Ectodermal cell (in vitro differentiated cells): Measurements from ENCODE around the gene FHOD3.
A peak's percentile ranks its signal among the peaks of the same experiment; 100 is the strongest.
"Not testable (repeated sequence)": the region's sequence is repeated elsewhere in the genome, so short reads cannot be mapped to it uniquely, and the experiment has no call there.

Source experiments
- H3K27ac ChIP-seq: 2 replicates; pipeline ENCODE4 v1.7.0; 2013; ENCODE audit warnings: mild to moderate bottlenecking, low read depth, low read length; ENCODE audit not compliant: insufficient read depth, poor library complexity, severe bottlenecking
- H3K27me3 ChIP-seq: 2 replicates; pipeline ENCODE4 v1.7.0; 2013; ENCODE audit warnings: mild to moderate bottlenecking, low read length; ENCODE audit not compliant: insufficient read depth, control insufficient read depth, poor library complexity, severe bottlenecking
- H3K36me3 ChIP-seq: one replicate; pipeline ENCODE4 v1.7.0; 2013; ENCODE audit warnings: low read length; ENCODE audit not compliant: control insufficient read depth, insufficient read depth
- H3K4me1 ChIP-seq: one replicate; pipeline ENCODE4 v1.7.0; 2013; ENCODE audit warnings: low read length; ENCODE audit not compliant: control insufficient read depth, insufficient read depth
- H3K4me3 ChIP-seq: 2 replicates; pipeline ENCODE4 v1.7.0; 2013; ENCODE audit warnings: low read depth, low read length, control low read depth; ENCODE audit not compliant: insufficient read depth
- H3K9me3 ChIP-seq: 2 replicates; pipeline ENCODE4 v1.7.0; 2013; ENCODE audit warnings: mild to moderate bottlenecking, low read length, moderate library complexity; ENCODE audit not compliant: control insufficient read depth
- WGBS, 2 experiments: methylation state at CpG; one replicate each; pipeline ENCODE4 v1.1.7; 2013; ENCODE audit warnings: missing lambda C conversion rate in 2 of 2; 5-methylcytosine and 5-hydroxymethylcytosine counted together

Gene FHOD3

DNA sequence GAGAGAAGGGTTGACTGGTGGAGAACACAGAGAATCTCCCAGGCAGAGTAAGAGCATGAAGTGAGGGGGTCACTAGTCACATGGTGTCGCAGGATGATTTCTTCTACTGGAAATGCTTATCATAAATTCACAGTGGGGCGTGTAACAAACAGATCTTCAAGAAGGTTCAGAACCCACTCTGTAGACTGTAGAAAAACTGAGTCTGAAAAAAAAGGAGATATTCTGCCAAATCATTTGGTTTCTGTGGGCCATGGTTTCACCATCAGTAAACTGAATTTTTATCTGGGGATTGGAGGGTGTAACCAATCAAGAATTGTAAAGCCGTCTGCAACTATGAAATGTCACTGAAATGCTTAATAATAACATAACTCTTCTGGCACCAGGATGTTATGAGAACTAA lies 516.3 kb downstream of the FHOD3 start:
- H3K36me3 ChIP-seq = peaks cover 19% of the 10 kb centered on the region
- 98% methylated on average over 3 of the region's 3 CpGs for WGBS, 2 experiments
- no peaks in the 10 kb centered on the region for H3K27me3 ChIP-seq
- peaks cover 3% of the 10 kb centered on the region for H3K4me1 ChIP-seq
- no peaks in the 10 kb centered on the region for H3K9me3 ChIP-seq
- H3K4me3 ChIP-seq = no peak overlapping the region
- no peak overlapping the region for H3K27ac ChIP-seq

DNA sequence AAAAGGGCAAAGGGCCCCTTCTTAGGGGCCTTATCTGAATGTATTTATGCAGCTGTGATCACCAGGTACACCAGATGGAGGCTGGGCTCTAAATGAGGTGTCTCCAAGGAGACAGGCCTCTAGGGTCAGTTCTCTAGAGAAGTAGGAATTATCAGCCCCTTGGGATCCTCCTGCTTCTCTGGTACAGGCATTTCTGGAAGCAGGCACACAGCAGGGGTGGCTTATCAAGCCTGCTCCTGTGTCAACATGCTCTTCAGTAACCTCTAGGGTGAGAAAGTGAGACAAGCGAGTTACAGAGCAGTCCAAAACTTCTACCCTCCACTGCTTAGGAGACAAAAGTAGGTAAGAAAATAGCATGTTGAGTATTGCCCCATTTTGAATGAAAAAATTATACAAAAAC lies 517.5 kb downstream of the FHOD3 start:
- Histone ChIP-seq H3K4me3 (no peak overlapping the region), H3K36me3 (peaks cover 19% of the 10 kb centered on the region)
- 53 to 88% methylated on average over 1 of the region's 1 CpG for WGBS, 2 experiments

DNA sequence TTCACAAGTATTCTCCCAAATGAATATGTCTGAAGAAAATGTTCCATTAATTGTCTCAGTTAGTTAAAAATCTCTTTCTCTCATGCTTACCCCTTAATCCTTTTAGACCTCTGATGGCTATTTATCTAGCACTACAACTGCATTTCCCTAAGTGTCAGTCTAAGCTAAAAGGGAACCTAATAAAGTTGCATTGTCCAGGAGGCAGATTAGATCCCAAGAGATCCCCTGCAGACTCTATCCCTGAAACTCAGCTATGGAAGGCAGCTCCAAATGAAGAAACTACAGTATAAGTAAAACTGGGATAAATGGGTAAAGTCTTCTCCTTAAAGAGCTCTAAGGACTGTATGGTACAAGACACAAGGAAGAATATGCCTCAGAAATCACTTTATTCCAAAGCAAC lies 518.6 kb downstream of the FHOD3 start:
- not testable (repeated sequence) for H3K27me3 ChIP-seq, H3K9me3 ChIP-seq, H3K4me1 ChIP-seq, H3K4me3 ChIP-seq, H3K27ac ChIP-seq
- H3K36me3 ChIP-seq = peaks cover 16% of the 10 kb centered on the region

More for the DNA sequence above, 517.5 kb downstream of the FHOD3 start:
- Histone ChIP-seq H3K9me3 (no peaks in the 10 kb centered on the region), H3K27ac (no peak overlapping the region), H3K4me1 (peaks cover 3% of the 10 kb centered on the region), H3K27me3 (no peaks in the 10 kb centered on the region)

DNA sequence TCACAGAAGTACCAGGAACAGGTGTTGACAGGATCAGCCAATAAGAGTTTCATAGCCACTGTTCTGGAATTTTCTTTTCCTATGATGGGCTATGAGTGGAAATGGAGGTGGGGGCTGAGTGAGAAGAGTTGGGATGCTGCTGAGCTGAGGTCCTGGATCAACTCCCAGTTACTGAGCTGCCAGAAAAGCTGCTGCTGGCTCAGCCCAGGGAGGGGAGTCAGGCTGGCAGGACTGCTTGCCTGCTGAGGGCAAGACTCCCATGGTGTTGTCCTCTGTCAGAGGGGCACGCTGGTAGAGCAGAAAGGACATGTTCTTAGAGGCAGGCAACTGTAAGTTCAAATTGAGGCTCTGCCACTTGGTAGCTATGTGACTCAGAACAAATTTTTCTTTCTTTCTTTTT lies 519.5 kb downstream of the FHOD3 start:
- 93 to 96% methylated on average over 1 of the region's 1 CpG for WGBS, 2 experiments
- no peak overlapping the region for H3K27ac ChIP-seq
- H3K27me3 ChIP-seq = no peaks in the 10 kb centered on the region
- H3K4me3 ChIP-seq = no peak overlapping the region
- H3K9me3 ChIP-seq = no peaks in the 10 kb centered on the region
- peaks cover 15% of the 10 kb centered on the region for H3K36me3 ChIP-seq
- H3K4me1 ChIP-seq = peaks cover 3% of the 10 kb centered on the region

DNA sequence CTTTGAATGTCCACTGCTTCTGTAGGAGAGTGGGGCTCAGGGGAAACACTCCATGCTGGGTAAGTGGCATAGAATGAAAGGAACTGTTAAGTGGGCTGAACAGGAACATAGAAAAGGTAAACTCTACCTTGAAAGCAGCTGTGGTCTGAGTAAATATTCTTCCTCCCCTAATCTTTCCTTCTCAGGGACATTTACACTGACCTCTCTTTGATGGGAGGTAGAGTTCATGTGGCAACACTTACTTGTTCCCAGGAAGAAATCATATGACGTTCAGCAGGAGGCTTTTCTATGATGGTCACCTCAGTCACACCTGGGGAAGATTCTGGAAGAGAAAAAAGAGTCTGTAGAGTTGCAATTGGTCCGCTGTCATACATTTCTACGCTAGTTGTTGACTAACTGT lies 521.1 kb downstream of the FHOD3 start:
- Histone ChIP-seq H3K36me3 (peaks cover 16% of the 10 kb centered on the region), H3K27ac (no peak overlapping the region), H3K9me3 (no peaks in the 10 kb centered on the region), H3K4me1 (peaks cover 3% of the 10 kb centered on the region), H3K4me3 (no peak overlapping the region), H3K27me3 (no peaks in the 10 kb centered on the region)
- WGBS, 2 experiments = 90 to 92% methylated on average over 3 of the region's 3 CpGs

DNA sequence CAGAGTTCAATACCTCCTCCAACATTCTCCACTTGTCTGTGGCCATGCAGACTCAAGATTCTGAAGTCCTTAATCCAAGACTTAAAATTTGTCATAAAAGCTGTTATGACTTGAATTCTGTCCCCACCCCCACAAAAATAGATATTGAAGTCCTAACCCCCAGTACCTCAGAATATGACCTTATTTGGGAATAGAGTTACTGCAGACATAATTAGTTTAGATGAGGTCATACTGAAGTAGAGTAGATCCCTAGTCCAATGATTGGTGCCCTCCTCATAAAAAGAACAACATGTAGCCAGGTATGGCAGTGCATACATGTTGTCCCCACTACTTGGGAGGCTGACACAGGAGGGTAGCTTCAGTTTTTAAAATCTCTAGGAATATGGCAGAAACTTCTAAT lies 522.1 kb downstream of the FHOD3 start:
- Histone ChIP-seq H3K9me3 (no peaks in the 10 kb centered on the region), H3K4me3 (no peak overlapping the region), H3K4me1 (peaks cover 3% of the 10 kb centered on the region), H3K27me3 (no peaks in the 10 kb centered on the region), H3K27ac (no peak overlapping the region), H3K36me3 (peaks cover 20% of the 10 kb centered on the region)

DNA sequence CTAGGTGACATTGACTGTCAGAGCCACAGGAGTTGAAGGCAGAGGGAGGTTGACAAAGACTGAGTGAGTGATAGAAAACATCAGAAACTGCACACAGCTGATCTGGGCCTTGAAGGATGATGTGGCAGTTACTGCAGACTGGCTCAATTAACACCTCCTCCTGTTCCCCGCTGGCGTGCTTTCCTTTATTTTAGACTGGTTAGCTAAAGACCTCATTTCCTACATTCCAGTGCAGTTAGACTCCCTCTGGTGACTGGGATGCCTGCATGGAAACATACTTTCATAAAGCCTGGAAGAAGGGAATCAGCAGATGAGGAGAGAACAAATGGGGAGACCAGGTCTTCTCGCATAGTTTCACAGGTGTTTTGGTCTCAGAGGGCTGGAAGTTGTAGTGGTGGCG lies 524.2 kb downstream of the FHOD3 start:
- H3K27ac ChIP-seq = no peak overlapping the region
- no peaks in the 10 kb centered on the region for H3K27me3 ChIP-seq
- H3K36me3 ChIP-seq = peaks cover 25% of the 10 kb centered on the region
- 83 to 93% methylated on average over 4 of the region's 4 CpGs for WGBS, 2 experiments
- no peak overlapping the region for H3K4me3 ChIP-seq
- no peaks in the 10 kb centered on the region for H3K4me1 ChIP-seq
- H3K9me3 ChIP-seq = no peaks in the 10 kb centered on the region

DNA sequence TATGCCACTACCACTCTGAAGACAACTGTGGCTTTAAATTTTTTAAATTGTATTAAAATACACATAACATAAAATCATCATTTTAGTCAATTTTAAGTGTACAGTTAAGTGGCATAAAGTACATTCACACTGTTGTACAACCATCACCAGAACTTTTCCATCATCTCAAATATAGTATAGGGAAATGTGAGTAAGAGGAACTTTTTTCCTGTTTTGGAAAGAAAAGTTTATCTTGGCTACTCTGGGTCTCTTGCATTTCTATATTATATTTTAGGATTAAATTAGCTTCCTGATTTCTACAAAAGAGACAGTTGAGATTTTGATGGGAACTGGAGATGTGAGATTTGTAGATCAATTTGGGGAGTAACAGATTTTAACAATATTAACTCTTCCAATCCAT lies 528.0 kb downstream of the FHOD3 start:
- peaks cover 11% of the 10 kb centered on the region for H3K36me3 ChIP-seq
- H3K9me3 ChIP-seq = no peaks in the 10 kb centered on the region
- no peak overlapping the region for H3K27ac ChIP-seq
- H3K4me1 ChIP-seq = no peaks in the 10 kb centered on the region
- H3K27me3 ChIP-seq = no peaks in the 10 kb centered on the region
- H3K4me3 ChIP-seq = no peak overlapping the region

DNA sequence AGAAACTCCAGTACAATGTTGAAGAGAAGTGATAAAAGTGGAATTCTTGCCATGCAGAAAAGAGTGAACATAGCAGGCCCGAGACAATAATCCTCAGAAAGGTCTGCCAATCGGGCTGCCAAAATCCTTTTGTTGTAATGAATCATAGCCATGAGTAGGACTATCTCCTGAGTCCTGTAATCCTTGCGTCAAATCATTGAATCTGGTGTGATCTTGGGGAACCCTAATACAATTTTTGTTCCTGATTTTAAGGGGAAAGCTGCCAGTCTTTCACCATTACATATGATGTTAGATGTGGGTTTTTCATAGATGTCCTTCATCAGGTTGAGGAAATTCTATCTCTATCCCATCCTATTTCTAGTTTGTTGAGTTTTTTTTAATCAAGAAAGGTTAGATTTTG lies 529.0 kb downstream of the FHOD3 start:
- WGBS, 2 experiments = 96 to 97% methylated on average over 3 of the region's 3 CpGs
- H3K36me3 ChIP-seq = peaks cover 11% of the 10 kb centered on the region
- H3K27me3 ChIP-seq = no peaks in the 10 kb centered on the region

DNA sequence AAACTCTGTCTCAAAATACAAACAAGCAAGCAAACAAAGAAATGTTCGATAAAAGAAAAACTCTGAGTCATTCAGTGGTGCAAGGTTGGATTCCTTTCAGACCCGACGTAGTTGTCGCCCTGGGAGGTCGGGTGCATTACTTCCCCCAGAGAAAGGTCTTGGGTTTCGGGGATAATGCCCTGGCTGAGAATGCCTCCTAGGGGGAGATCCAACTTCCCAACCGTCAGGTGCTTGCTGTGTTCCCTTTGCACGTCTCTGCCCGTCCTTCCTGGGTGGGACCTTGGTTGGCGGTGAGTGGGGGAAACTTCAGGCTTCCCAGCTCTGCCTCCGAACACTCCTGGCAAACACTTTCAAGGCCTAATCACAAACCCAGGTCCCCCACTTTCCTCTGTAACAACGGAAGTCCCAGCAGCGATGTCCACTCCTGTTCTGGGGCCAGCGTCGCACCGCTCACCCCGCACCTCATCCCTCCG lies 530.7 kb downstream of the FHOD3 start:
- H3K27me3 ChIP-seq = no peaks in the 10 kb centered on the region
- peak overlapping the region; percentile 76 for H3K27ac ChIP-seq
- peak overlapping the region; percentile 84 for H3K4me3 ChIP-seq
- 1% methylated on average over 18 of the region's 18 CpGs for WGBS, 2 experiments
- H3K36me3 ChIP-seq = peaks cover 11% of the 10 kb centered on the region
- H3K9me3 ChIP-seq = no peaks in the 10 kb centered on the region
- H3K4me1 ChIP-seq = no peaks in the 10 kb centered on the region

More for the DNA sequence above, 529.0 kb downstream of the FHOD3 start:
- no peaks in the 10 kb centered on the region for H3K9me3 ChIP-seq
- no peaks in the 10 kb centered on the region for H3K4me1 ChIP-seq
- H3K4me3 ChIP-seq = no peak overlapping the region
- H3K27ac ChIP-seq = no peak overlapping the region

DNA sequence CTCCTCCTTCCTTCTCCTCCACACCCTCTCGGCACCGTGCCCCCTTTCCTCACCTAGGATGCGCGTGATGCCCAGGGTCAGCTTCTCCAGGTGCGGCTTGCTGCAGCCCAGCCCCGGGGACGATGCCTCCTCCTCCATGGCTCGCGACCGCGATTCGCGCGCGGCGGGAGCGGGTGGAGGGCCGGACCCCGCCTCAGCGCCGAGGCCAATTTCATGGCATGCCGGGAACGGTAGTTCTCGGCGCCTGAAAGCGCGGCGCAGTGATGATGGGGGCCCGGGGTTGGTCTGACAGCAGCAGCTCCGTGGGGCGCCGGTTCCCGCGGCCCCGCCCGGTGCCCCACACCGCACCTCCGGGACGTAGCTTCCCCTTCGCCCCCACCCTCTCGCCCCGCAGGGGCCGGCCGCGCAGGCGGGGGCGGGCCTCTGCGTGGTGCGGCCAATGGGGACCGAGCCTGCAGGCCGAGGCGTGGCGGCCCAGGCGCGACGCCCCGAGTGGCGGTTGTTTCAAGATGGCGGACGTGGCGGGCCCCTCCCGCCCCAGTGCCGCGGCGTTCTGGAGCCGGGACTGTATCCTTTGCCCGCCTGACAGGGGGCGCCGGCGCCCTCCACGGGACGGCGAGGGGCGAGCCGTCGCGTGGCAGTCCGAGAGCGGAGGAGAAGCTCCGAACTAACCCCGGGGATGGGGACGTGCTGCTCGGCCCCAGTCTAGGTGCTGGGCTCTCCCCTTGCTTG lies 531.3 kb downstream of the FHOD3 start, which contains the start of the genes KIAA1328 and TPGS2:
Gene KIAA1328 (plus strand): TSS at position 498 of the 732 bp plus-strand sequence. CDS start 12 bp downstream, at position 510.
Gene TPGS2 (minus strand): TSS at position 373 of the 732 bp plus-strand sequence. CDS start 235 bp downstream, at position 138.
- Histone ChIP-seq H3K4me1 (no peaks in the 10 kb centered on the region), H3K36me3 (peaks cover 8% of the 10 kb centered on the region), H3K9me3 (no peaks in the 10 kb centered on the region), H3K4me3 (peak within 1 kb of the TSS; percentile 84), H3K27ac (peak within 1 kb of the TSS; percentile 76), H3K27me3 (no peaks in the 10 kb centered on the region)
- WGBS, 2 experiments = 0% methylated on average over 83 of the region's 83 CpGs
